Panc1 (cell line): Measurements from ENCODE around the gene RAI1.

Source experiments
- POLR2AphosphoS5 ChIP-seq: IDR thresholded peaks from 2 replicates; pipeline ENCODE4 v1.6.1; 2012; ENCODE audit warnings: mild to moderate bottlenecking, low read depth, low read length, moderate library complexity
- TF ChIP-seq, protein P1 (sequence below): fragments of 450-650 bp; IDR thresholded peaks from 2 replicates; pipeline ENCODE4 v1.5.1; 2017; ENCODE audit warnings: mild to moderate bottlenecking
- TF ChIP-seq, protein P2 (sequence below), 2 experiments: IDR thresholded peaks; 2 replicates each; pipeline ENCODE4 v1.6.1; 2011 to 2012; ENCODE audit warnings: low read depth in 2 of 2, control low read depth in 1 of 2, low read length in 1 of 2, mild to moderate bottlenecking in 1 of 2, moderate library complexity in 1 of 2; ENCODE audit not compliant: insufficient read depth in 1 of 2

DNA sequence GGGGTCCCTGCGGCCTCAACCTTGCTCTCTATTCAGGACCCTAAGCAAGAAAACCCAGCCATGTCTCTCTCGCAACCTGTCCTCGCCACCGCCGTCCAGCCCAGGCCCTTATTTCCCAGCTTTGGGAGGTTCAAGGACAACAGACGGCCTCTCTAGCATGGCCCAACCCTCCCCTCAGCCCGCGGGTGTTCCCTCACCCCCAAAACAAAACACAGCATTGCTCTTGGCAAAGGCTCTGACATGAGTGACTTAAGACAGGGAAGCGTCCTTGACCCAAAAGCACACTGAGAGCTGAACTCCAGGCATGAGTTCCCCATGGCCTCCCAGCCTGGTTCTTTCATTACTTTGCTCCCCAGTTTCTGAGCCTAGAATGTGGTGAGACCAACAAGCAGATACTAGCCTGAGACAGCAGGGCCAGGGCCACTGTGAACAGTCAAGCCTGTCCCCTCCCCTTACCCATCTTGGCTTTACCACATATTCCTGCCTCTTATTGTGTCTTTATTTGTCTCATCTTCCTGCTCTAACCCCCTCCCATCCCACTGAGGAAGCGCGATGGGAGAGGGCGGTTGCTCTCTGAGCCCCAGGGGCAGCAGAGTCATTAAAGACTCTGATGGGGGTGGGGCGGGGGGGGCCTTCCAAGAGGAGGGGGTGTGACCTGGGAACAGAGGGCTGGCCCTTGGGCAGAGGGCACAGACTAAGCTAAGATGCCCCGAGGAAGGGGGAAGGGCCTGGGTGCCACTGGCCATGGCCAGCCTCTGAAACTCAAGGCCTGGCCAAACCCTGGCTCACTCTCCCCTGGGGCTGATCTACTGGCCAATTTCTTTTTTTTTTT, 143.7 kb downstream of the RAI1 start:
- TF ChIP-seq, protein P1, sequence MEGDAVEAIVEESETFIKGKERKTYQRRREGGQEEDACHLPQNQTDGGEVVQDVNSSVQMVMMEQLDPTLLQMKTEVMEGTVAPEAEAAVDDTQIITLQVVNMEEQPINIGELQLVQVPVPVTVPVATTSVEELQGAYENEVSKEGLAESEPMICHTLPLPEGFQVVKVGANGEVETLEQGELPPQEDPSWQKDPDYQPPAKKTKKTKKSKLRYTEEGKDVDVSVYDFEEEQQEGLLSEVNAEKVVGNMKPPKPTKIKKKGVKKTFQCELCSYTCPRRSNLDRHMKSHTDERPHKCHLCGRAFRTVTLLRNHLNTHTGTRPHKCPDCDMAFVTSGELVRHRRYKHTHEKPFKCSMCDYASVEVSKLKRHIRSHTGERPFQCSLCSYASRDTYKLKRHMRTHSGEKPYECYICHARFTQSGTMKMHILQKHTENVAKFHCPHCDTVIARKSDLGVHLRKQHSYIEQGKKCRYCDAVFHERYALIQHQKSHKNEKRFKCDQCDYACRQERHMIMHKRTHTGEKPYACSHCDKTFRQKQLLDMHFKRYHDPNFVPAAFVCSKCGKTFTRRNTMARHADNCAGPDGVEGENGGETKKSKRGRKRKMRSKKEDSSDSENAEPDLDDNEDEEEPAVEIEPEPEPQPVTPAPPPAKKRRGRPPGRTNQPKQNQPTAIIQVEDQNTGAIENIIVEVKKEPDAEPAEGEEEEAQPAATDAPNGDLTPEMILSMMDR, result no peak
- TF ChIP-seq, protein P2, sequence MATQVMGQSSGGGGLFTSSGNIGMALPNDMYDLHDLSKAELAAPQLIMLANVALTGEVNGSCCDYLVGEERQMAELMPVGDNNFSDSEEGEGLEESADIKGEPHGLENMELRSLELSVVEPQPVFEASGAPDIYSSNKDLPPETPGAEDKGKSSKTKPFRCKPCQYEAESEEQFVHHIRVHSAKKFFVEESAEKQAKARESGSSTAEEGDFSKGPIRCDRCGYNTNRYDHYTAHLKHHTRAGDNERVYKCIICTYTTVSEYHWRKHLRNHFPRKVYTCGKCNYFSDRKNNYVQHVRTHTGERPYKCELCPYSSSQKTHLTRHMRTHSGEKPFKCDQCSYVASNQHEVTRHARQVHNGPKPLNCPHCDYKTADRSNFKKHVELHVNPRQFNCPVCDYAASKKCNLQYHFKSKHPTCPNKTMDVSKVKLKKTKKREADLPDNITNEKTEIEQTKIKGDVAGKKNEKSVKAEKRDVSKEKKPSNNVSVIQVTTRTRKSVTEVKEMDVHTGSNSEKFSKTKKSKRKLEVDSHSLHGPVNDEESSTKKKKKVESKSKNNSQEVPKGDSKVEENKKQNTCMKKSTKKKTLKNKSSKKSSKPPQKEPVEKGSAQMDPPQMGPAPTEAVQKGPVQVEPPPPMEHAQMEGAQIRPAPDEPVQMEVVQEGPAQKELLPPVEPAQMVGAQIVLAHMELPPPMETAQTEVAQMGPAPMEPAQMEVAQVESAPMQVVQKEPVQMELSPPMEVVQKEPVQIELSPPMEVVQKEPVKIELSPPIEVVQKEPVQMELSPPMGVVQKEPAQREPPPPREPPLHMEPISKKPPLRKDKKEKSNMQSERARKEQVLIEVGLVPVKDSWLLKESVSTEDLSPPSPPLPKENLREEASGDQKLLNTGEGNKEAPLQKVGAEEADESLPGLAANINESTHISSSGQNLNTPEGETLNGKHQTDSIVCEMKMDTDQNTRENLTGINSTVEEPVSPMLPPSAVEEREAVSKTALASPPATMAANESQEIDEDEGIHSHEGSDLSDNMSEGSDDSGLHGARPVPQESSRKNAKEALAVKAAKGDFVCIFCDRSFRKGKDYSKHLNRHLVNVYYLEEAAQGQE (IDR thresholded peaks at IDR 0.05; ENCODE audit: insufficient read depth in 1 of 2, low read depth in 2 of 2, low read length in 1 of 2), result no peak
- no peak for TF ChIP-seq POLR2AphosphoS5
